NB4 (cell line): ENCODE measurements around the gene STAMBPL1.

Experiments
- POLR2A ChIP-seq: IDR thresholded peaks from 2 replicates; pipeline ENCODE4 v1.6.1; 2011; ENCODE audit warnings: mild to moderate bottlenecking; ENCODE audit not compliant: insufficient read length; ENCODE audit errors: extremely low read depth
- TF ChIP-seq, protein P1 (sequence below): IDR thresholded peaks from one replicate; pipeline ENCODE4 v1.5.1; 2012; ENCODE audit warnings: low read depth, low read length
- TF ChIP-seq, protein P2 (sequence below): IDR thresholded peaks from 2 replicates; pipeline ENCODE4 v1.6.1; 2011; ENCODE audit warnings: low read depth, low read length

DNA sequence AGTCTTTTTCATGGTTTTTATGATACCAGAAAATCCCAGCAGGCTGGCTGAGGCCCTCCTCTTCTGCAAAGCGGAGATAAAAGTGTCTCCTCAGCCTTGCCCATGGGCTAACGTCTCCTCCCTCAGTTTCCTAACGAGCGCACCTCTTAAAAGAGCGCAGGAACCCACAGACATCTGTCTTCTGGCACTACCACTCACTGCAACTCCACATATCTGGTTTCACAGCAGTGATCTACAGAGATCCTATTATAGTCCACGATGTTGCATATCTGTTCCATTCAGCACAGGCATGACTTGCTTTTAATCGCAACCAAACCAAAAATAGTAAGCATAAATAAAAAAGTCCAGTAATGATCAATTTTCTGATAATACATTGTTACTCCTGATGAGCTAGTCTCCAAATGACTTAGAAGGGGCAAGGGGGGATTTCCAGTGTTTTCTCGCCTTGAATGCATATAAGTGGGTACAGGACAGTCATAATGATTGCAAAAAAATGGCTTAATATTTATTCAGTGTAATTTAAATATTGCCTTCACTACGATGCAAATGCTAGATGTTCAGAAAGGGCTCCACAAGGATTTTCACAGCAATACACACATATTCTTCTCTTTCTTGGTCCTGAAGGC is 49.3 kb upstream of the STAMBPL1 start:
- TF ChIP-seq, protein P1, sequence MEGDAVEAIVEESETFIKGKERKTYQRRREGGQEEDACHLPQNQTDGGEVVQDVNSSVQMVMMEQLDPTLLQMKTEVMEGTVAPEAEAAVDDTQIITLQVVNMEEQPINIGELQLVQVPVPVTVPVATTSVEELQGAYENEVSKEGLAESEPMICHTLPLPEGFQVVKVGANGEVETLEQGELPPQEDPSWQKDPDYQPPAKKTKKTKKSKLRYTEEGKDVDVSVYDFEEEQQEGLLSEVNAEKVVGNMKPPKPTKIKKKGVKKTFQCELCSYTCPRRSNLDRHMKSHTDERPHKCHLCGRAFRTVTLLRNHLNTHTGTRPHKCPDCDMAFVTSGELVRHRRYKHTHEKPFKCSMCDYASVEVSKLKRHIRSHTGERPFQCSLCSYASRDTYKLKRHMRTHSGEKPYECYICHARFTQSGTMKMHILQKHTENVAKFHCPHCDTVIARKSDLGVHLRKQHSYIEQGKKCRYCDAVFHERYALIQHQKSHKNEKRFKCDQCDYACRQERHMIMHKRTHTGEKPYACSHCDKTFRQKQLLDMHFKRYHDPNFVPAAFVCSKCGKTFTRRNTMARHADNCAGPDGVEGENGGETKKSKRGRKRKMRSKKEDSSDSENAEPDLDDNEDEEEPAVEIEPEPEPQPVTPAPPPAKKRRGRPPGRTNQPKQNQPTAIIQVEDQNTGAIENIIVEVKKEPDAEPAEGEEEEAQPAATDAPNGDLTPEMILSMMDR = no peak
- TF ChIP-seq, protein P2, sequence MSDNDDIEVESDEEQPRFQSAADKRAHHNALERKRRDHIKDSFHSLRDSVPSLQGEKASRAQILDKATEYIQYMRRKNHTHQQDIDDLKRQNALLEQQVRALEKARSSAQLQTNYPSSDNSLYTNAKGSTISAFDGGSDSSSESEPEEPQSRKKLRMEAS = no peak
- TF ChIP-seq POLR2A = no peak
